Bronchial epithelial cell (primary cell): Measurements from ENCODE around the gene TMEM250. TPM values are rescaled to one million over a fixed set of nuclear protein-coding genes. Genes with fewer than 3 reads are reported as not detected.

ENCODE experiments used
- DNase-seq: peaks from one replicate; pipeline ENCODE4 v3.0.0-alpha.2; 2010; ENCODE audit warnings: low read depth
- FAIRE-seq: peaks from 2 replicates; lab custom pipeline; 2011; peaks lifted over from hg19 to GRCh38; lab: Jason Lieb, UNC
- H3K27me3 ChIP-seq: 2 replicates; pipeline ENCODE4 v1.5.1; 2011; ENCODE audit warnings: low read length; ENCODE audit not compliant: control insufficient read depth, insufficient read depth
- H3K36me3 ChIP-seq: 2 replicates; pipeline ENCODE4 v1.5.1; 2011; ENCODE audit warnings: low read length; ENCODE audit not compliant: control insufficient read depth, insufficient read depth
- H3K4me3 ChIP-seq: 2 replicates; pipeline ENCODE4 v1.5.1; 2011; ENCODE audit warnings: mild to moderate bottlenecking, low read depth, low read length, control low read depth
- CTCF ChIP-seq: IDR thresholded peaks from 2 replicates; pipeline ENCODE4 v1.5.1; 2011; ENCODE audit warnings: mild to moderate bottlenecking, moderate library complexity, low read length, control low read depth, inconsistent platforms; ENCODE audit not compliant: insufficient read depth, severe bottlenecking
- total RNA-seq: library from RNA; depleted of rRNA; stranded (reverse); fragments of >200 nt; gene quantifications from 2 replicates; pipeline ENCODE4 v1.2.1, GENCODE V29; 2014

The TMEM250 gene
- total RNA-seq, 1 donor from 2014 or later = 67.9 TPM

GRCh38 chr9:136093346-136093986 lies 25.2 kb downstream of the TMEM250 start:
- peak overlapping the region; percentile 79 for H3K4me3 ChIP-seq
- no peaks in the 10 kb centered on the region for H3K27me3 ChIP-seq
- peaks cover 3% of the 10 kb centered on the region for H3K36me3 ChIP-seq
- no peak for DNase-seq
- FAIRE-seq = no peak
- TF ChIP-seq CTCF = no peak

- Histone ChIP-seq H3K27me3 (no peaks in the 10 kb centered on the region), H3K4me3 (no peak overlapping the region), H3K36me3 (peaks cover 3% of the 10 kb centered on the region)
- DNase-seq = no peak
- no peak for FAIRE-seq
- TF ChIP-seq CTCF = no peak
These were observed 25.9 kb downstream of the TMEM250 start for GRCh38 chr9:136092741-136093140.

- H3K27me3 ChIP-seq = no peaks in the 10 kb centered on the region
- no peak for DNase-seq
- TF ChIP-seq CTCF = no peak
- FAIRE-seq = no peak
- no peak overlapping the region for H3K4me3 ChIP-seq
- H3K36me3 ChIP-seq = peaks cover 3% of the 10 kb centered on the region
These were observed 26.4 kb downstream of the TMEM250 start for GRCh38 chr9:136092353-136092650.

GRCh38 chr9:136091582-136092352 lies 26.9 kb downstream of the TMEM250 start:
- FAIRE-seq = no peak
- no peak for TF ChIP-seq CTCF
- DNase-seq = no peak
- Histone ChIP-seq H3K4me3 (no peak overlapping the region), H3K27me3 (no peaks in the 10 kb centered on the region), H3K36me3 (peaks cover 3% of the 10 kb centered on the region)

GRCh38 chr9:136090768-136091581 lies 27.7 kb downstream of the TMEM250 start:
- no peak for DNase-seq
- no peak overlapping the region for H3K4me3 ChIP-seq
- TF ChIP-seq CTCF = no peak

More at GRCh38 chr9:136090768-136091581, 27.7 kb downstream of the TMEM250 start:
- Histone ChIP-seq H3K36me3 (peaks cover 3% of the 10 kb centered on the region), H3K27me3 (no peaks in the 10 kb centered on the region)
- FAIRE-seq = no peak
